B cell (primary cell): Measurements from ENCODE around the gene CEP350. TPM values are rescaled to one million over a fixed set of nuclear protein-coding genes. Genes with fewer than 3 reads are reported as not detected.

Experiments
- ATAC-seq: fragments of 200-7000 bp; cut with Tn5 transposase; one replicate; pipeline ENCODE4 v1.10.0; 2021; ENCODE audit warnings: low read depth, mild to moderate bottlenecking, moderate number of reproducible peaks, moderate library complexity
- CTCF ChIA-PET: fragments of 350-600 bp; sonication (Branson Sonifier 250); formaldehyde crosslinking; loops from one replicate; lab custom pipeline; 2021; ENCODE audit warnings: antibody characterized with exemption, inconsistent platforms; lab: Charles Lee
- POLR2A ChIA-PET: fragments of 350-600 bp; sonication (Branson Sonifier 250); formaldehyde crosslinking; loops from one replicate; lab custom pipeline; 2021; ENCODE audit warnings: antibody characterized with exemption; lab: Charles Lee
- DNase-seq: peaks from one replicate; pipeline ENCODE4 v3.0.0; 2013
- H2AFZ ChIP-seq: 2 replicates; pipeline ENCODE4 v1.6.1; 2012; ENCODE audit warnings: mild to moderate bottlenecking, low read depth, low read length; ENCODE audit not compliant: insufficient read depth, poor library complexity, severe bottlenecking
- H3K27ac ChIP-seq, 2 donors: 1 replicate in 1 of 2; 2 replicates in 1 of 2; pipeline ENCODE4 v1.5.1; 2012 to 2013; ENCODE audit warnings: low read length in 2 of 2, mild to moderate bottlenecking in 2 of 2, moderate library complexity in 1 of 2
- H3K27me3 ChIP-seq, 4 experiments: fragments of 200-600 bp in 1 of 4; sonication (generic) in 1 of 4; replicated peaks in 1 of 4; 1 replicate in 2 of 4; 2 replicates in 2 of 4; pipeline versions ENCODE4 v1.6.1 to v1.7.0; 2013 to 2016; ENCODE audit warnings: low read length in 3 of 4, mild to moderate bottlenecking in 2 of 4, mixed read lengths in 1 of 4, moderate library complexity in 1 of 4; ENCODE audit not compliant: insufficient read depth in 4 of 4, control insufficient read depth in 3 of 4; ENCODE audit errors: control extremely low read depth in 1 of 4
- H3K36me3 ChIP-seq, 2 experiments: replicated peaks in 1 of 2; 1 replicate in 1 of 2; 2 replicates in 1 of 2; pipeline versions ENCODE4 v1.6.1 to v1.7.1; 2013; ENCODE audit warnings: low read length in 1 of 2; ENCODE audit not compliant: insufficient read depth in 2 of 2, control insufficient read depth in 1 of 2; ENCODE audit errors: control extremely low read depth in 1 of 2, extremely low read depth in 1 of 2
- H3K4me1 ChIP-seq, 2 donors: fragments of 200-600 bp in 1 of 2; sonication (generic) in 1 of 2; 1 replicate in 1 of 2; 2 replicates in 1 of 2; pipeline versions ENCODE4 v1.5.1 to v1.6.1; 2013 to 2017; ENCODE audit warnings: low read length in 2 of 2; ENCODE audit not compliant: control insufficient read depth in 2 of 2, insufficient read depth in 2 of 2
- H3K4me2 ChIP-seq: replicated peaks from 2 replicates; pipeline ENCODE3; 2012; ENCODE audit warnings: mild to moderate bottlenecking, low read depth, low read length; ENCODE audit not compliant: poor library complexity, severe bottlenecking
- H3K4me3 ChIP-seq, 5 experiments: fragments of 200-600 bp in 1 of 5; sonication (generic) in 1 of 5; 1 replicate in 3 of 5; 2 replicates in 2 of 5; pipeline versions ENCODE4 v1.5.1 to v1.7.0; 2011 to 2016; ENCODE audit warnings: low read length in 4 of 5, mild to moderate bottlenecking in 4 of 5, low read depth in 2 of 5, control low read depth in 1 of 5, moderate library complexity in 1 of 5; ENCODE audit not compliant: insufficient read depth in 1 of 5; ENCODE audit errors: control extremely low read depth in 1 of 5, extremely low read depth in 1 of 5
- H3K79me2 ChIP-seq: fragments of 200-600 bp; sonication (generic); one replicate; pipeline ENCODE4 v1.6.0; 2016; ENCODE audit warnings: low read length; ENCODE audit not compliant: control insufficient read depth, insufficient read depth
- H3K9ac ChIP-seq: fragments of 200-600 bp; sonication (generic); 2 replicates; pipeline ENCODE4 v1.6.1; 2017; ENCODE audit warnings: mild to moderate bottlenecking, low read length, moderate library complexity
- H3K9me3 ChIP-seq, 3 donors: one replicate each; pipeline versions ENCODE4 v1.6.1 to v1.7.1; 2013; ENCODE audit warnings: low read length in 2 of 3; ENCODE audit not compliant: control insufficient read depth in 2 of 3, insufficient read depth in 1 of 3; ENCODE audit errors: control extremely low read depth in 1 of 3
- H4K20me1 ChIP-seq: 2 replicates; pipeline ENCODE4 v1.6.0; 2012; ENCODE audit warnings: mild to moderate bottlenecking, low read length; ENCODE audit not compliant: insufficient read depth, control insufficient read depth, poor library complexity, severe bottlenecking
- H3K27ac Mint-ChIP-seq: one replicate; pipeline ENCODE4 v1.8.0; 2021; ENCODE audit warnings: mixed read lengths
- H3K27me3 Mint-ChIP-seq: one replicate; pipeline ENCODE4 v1.8.0; 2021; ENCODE audit warnings: mixed read lengths
- H3K4me1 Mint-ChIP-seq: one replicate; pipeline ENCODE4 v1.8.0; 2021; ENCODE audit warnings: mixed read lengths
- H3K4me3 Mint-ChIP-seq: one replicate; pipeline ENCODE4 v1.8.0; 2021; ENCODE audit warnings: mixed read lengths
- H3K9me3 Mint-ChIP-seq: one replicate; pipeline ENCODE4 v1.8.0; 2022; ENCODE audit warnings: mixed read lengths; ENCODE audit not compliant: insufficient read depth
- CTCF ChIP-seq: fragments of 200-600 bp; IDR thresholded peaks from one replicate; pipeline ENCODE4 v1.8.0; 2022; ENCODE audit warnings: antibody characterized with exemption, mild to moderate bottlenecking
- EZH2 ChIP-seq: IDR thresholded peaks from 2 replicates; pipeline ENCODE4 v1.6.1; 2012; ENCODE audit warnings: borderline replicate concordance, low read depth, mild to moderate bottlenecking, moderate library complexity, low read length; ENCODE audit not compliant: insufficient read depth, poor library complexity, severe bottlenecking
- WGBS: methylation state at CpG from one replicate; pipeline ENCODE4 v1.1.5; 2013; ENCODE audit warnings: missing lambda C conversion rate; ENCODE audit not compliant: insufficient coverage; 5-methylcytosine and 5-hydroxymethylcytosine counted together
- intact Hi-C: fragments of 100-400 bp; cut with micrococcal nuclease; formaldehyde crosslinking; loops from one replicate; pipeline ENCODE4 v1.10.0; 2022
- polyA plus RNA-seq: library from polyadenylated mRNA; depleted of rRNA; stranded (reverse); fragments of >200 nt; gene quantifications from 2 replicates; pipeline ENCODE4 v1.2.3, GENCODE V29; 2012
- total RNA-seq, 2 donors: library from RNA; stranded (reverse); fragments of 120-200 nt in 1 of 2; gene quantifications; 1 replicate in 1 of 2; 2 replicates in 1 of 2; pipeline versions ENCODE4 v1.2.3 to v1.2.4, GENCODE V29; 2013 to 2022

Gene CEP350
- total and polyA plus RNA-seq, 2 donors (not counting 1 experiment from before 2014, with no cell fraction given), result 7.4 to 92.3 TPM

- no peaks in the 10 kb centered on the region for H3K9me3 ChIP-seq
- Mint-ChIP-seq H3K27ac (no peak overlapping the region), H3K9me3 (no peaks in the 10 kb centered on the region), H3K4me1 (no peaks in the 10 kb centered on the region), H3K27me3 (no peaks in the 10 kb centered on the region), H3K4me3 (no peak overlapping the region)
- CTCF ChIA-PET, result interaction anchor here (0.9 kb wide), 1 partner anchor 11 kb away, joined by 3 read pairs; no protein-coding TSS in a partner anchor
- H2AFZ ChIP-seq, result no peak overlapping the region
- DNase-seq, result no peak
- H3K9ac ChIP-seq, result no peak overlapping the region
- no peaks in the 10 kb centered on the region for H4K20me1 ChIP-seq
- no peak overlapping the region for H3K27ac ChIP-seq
- H3K79me2 ChIP-seq, result no peaks in the 10 kb centered on the region
- H3K4me1 ChIP-seq, result no peaks in the 10 kb centered on the region
- peaks cover 11 to 40% of the 10 kb centered on the region in 2 experiments for H3K36me3 ChIP-seq
- no peak for ATAC-seq
- WGBS, result no CpG with 5 or more reads among the region's 1 CpG
- intact Hi-C loops, result no loop called here
- no peak overlapping the region for H3K4me2 ChIP-seq
- H3K27me3 ChIP-seq, result no peaks in the 10 kb centered on the region
- POLR2A ChIA-PET, result no interaction called here
- TF ChIP-seq EZH2 (no peak), CTCF (no peak)
- no peak overlapping the region for H3K4me3 ChIP-seq
Observed at GRCh38 chr1:179921472-179921871, 33.1 kb upstream of the CEP350 start.

- POLR2A ChIA-PET, result interaction anchor here (0.6 kb wide), 1 partner anchor 15 kb away, joined by 9 read pairs; no protein-coding TSS in a partner anchor
- Histone ChIP-seq H3K79me2 (no peaks in the 10 kb centered on the region), H3K9ac (no peak overlapping the region), H3K4me2 (no peak overlapping the region), H3K9me3 (no peaks in the 10 kb centered on the region), H3K4me1 (no peaks in the 10 kb centered on the region), H3K27ac (no peak overlapping the region), H3K27me3 (no peaks in the 10 kb centered on the region), H3K4me3 (no peak overlapping the region), H2AFZ (no peak overlapping the region), H3K36me3 (peaks cover 11 to 38% of the 10 kb centered on the region in 2 experiments), H4K20me1 (no peaks in the 10 kb centered on the region)
- CTCF ChIA-PET, result interaction anchor here (0.9 to 1.0 kb wide), 2 partner anchors 12 to 257 kb away, joined by 3 read pairs; no protein-coding TSS in a partner anchor
- no peak overlapping the region for H3K27ac Mint-ChIP-seq
- TF ChIP-seq EZH2 (no peak), CTCF (no peak)
- 100% methylated on average over 2 of the region's 8 CpGs for WGBS
- H3K4me3 Mint-ChIP-seq, result no peak overlapping the region
- no peaks in the 10 kb centered on the region for H3K4me1 Mint-ChIP-seq
- DNase-seq (no peak), ATAC-seq (no peak)
- H3K27me3 Mint-ChIP-seq, result no peaks in the 10 kb centered on the region
- intact Hi-C loops, result no loop called here
- no peaks in the 10 kb centered on the region for H3K9me3 Mint-ChIP-seq
Observed at GRCh38 chr1:179921981-179922872, 32.4 kb upstream of the CEP350 start.
